Activated T-helper 17 cell treated with anti-CD3 and anti-CD28 coated beads, Interleukin-2, amount 50 U/mL, for 72 hours (primary cell): ENCODE measurements around the gene LGI4. TPM values are rescaled to one million over a fixed set of nuclear protein-coding genes. Genes with fewer than 3 reads are reported as not detected.
A peak's percentile ranks its signal among the peaks of the same experiment; 100 is the strongest.

ENCODE experiments used
- ATAC-seq: fragments of 150-1000 bp; cut with Tn5 transposase; replicated peaks from 2 replicates; pipeline ENCODE4 v1.10.0; 2021; ENCODE audit warnings: mild to moderate bottlenecking, moderate library complexity
- H3K27ac Mint-ChIP-seq: one replicate; pipeline ENCODE4 v1.8.0; 2022; ENCODE audit warnings: mixed read lengths
- H3K27me3 Mint-ChIP-seq: one replicate; pipeline ENCODE4 v1.8.0; 2022; ENCODE audit warnings: mixed read lengths
- H3K36me3 Mint-ChIP-seq: one replicate; pipeline ENCODE4 v1.8.0; 2022; ENCODE audit warnings: low read depth, mild to moderate bottlenecking, mixed read lengths
- H3K4me1 Mint-ChIP-seq: one replicate; pipeline ENCODE4 v1.8.0; 2022; ENCODE audit warnings: mixed read lengths
- H3K4me3 Mint-ChIP-seq: one replicate; pipeline ENCODE4 v1.8.0; 2022; ENCODE audit warnings: mild to moderate bottlenecking, mixed read lengths
- H3K9me3 Mint-ChIP-seq: one replicate; pipeline ENCODE4 v1.8.0; 2022; ENCODE audit warnings: mixed read lengths
- total RNA-seq, 2 donors: library from RNA; stranded (reverse); gene quantifications; one replicate each; pipeline ENCODE4 v1.2.3, GENCODE V29; 2022

LGI4 gene
- total RNA-seq, 2 donors from 2014 or later, result 1.9 TPM; not detected in 1

GRCh38 chr19:35126624-35126959, 8.3 kb downstream of the LGI4 start:
- H3K9me3 Mint-ChIP-seq, result no peaks in the 10 kb centered on the region

DNA sequence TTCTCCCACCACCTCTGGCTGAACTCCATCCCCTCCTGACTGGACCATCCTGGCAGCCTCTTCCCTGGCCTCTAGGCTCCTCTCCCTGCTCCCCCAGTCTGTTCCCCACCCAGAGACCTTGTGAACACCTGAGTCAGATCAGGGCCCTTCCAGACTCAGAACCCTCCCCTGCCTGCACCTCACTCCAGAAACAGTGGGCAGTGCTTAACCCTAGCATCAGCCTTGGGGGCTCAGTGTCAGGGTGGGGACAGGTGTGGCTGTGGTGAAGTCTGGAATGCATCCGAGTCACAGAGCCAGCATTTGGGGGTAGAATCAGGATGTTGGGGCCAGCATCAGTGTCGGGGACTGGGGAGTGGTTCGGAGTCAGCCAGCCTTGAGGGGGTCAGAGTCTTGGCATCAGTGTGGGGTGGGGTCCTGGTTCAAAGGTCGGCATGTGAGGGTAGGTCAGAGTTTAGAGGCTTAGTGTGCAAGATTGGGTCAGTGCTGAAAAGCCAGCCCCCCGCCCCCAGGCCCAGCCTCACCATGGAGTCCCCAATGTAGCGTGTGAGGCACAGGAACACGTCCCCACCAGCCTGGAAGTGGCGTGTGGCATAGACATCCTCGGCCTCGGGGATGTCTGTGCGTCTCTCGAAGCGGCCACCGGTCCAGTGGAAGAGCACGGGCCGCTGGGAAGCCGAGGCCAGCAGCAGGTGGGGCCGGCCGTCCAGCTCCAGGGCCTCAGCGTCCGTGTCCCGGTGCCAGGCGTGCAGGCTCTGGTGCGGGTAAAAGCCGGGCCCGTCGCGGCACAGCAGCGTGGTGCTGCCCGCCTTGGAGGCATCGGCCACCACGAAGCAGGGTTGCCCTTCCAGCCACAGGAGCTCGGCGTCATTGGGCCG, 8.9 kb downstream of the LGI4 start:
- Mint-ChIP-seq H3K9me3 (no peaks in the 10 kb centered on the region), H3K36me3 (no peaks in the 10 kb centered on the region), H3K4me1 (peaks cover 13% of the 10 kb centered on the region), H3K27me3 (no peaks in the 10 kb centered on the region), H3K4me3 (peak overlapping the region; percentile 91), H3K27ac (peak overlapping the region; percentile 68)
- no peak for ATAC-seq

More at GRCh38 chr19:35126624-35126959, 8.3 kb downstream of the LGI4 start:
- Mint-ChIP-seq H3K27me3 (no peaks in the 10 kb centered on the region), H3K27ac (no peak overlapping the region), H3K4me3 (no peak overlapping the region), H3K4me1 (peaks cover 13% of the 10 kb centered on the region), H3K36me3 (no peaks in the 10 kb centered on the region)
- no peak for ATAC-seq

DNA sequence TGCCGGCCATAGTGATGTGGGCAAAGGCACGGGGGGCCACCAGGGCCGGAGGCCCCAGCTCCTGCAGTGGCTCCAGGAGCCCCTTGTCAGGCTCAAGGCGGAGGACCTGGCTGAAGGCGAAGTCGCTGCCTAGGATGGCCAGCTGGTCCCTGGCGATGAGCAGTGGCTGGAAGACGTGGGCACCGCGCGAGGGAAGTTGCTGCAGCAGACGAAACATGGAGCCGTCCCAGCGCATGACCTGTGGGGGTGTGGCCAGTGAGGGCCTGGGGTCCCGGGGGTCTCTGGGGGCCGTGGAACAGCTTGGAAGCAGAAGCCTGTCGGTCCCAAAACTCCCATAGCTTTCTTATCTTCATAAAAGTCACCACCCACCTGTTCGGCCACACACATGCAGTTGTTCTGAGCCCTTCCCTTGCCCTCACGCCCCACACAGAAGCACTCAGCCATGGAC, 9.6 kb downstream of the LGI4 start:
- no peak for ATAC-seq
- no peaks in the 10 kb centered on the region for H3K9me3 Mint-ChIP-seq
- H3K27ac Mint-ChIP-seq, result peak overlapping the region; percentile 68
- H3K27me3 Mint-ChIP-seq, result no peaks in the 10 kb centered on the region
- H3K36me3 Mint-ChIP-seq, result no peaks in the 10 kb centered on the region
- peak overlapping the region; percentile 91 for H3K4me3 Mint-ChIP-seq
- H3K4me1 Mint-ChIP-seq, result peaks cover 13% of the 10 kb centered on the region

- peak; percentile 99 for ATAC-seq
- peak overlapping the region; percentile 91 for H3K4me3 Mint-ChIP-seq
- no peaks in the 10 kb centered on the region for H3K36me3 Mint-ChIP-seq
- H3K27me3 Mint-ChIP-seq, result no peaks in the 10 kb centered on the region
- H3K27ac Mint-ChIP-seq, result peak overlapping the region; percentile 86
- peaks cover 13% of the 10 kb centered on the region for H3K4me1 Mint-ChIP-seq
- no peaks in the 10 kb centered on the region for H3K9me3 Mint-ChIP-seq
Observed at GRCh38 chr19:35124098-35125060, 10.5 kb downstream of the LGI4 start.

GRCh38 chr19:35123573-35123972, 11.3 kb downstream of the LGI4 start:
- Mint-ChIP-seq H3K27me3 (no peaks in the 10 kb centered on the region), H3K36me3 (no peaks in the 10 kb centered on the region), H3K9me3 (no peaks in the 10 kb centered on the region), H3K4me3 (peak overlapping the region; percentile 91), H3K27ac (no peak overlapping the region), H3K4me1 (peaks cover 13% of the 10 kb centered on the region)
- ATAC-seq, result no peak

- Mint-ChIP-seq H3K27ac (no peak overlapping the region), H3K4me1 (peaks cover 13% of the 10 kb centered on the region), H3K36me3 (no peaks in the 10 kb centered on the region), H3K9me3 (no peaks in the 10 kb centered on the region), H3K4me3 (no peak overlapping the region), H3K27me3 (no peaks in the 10 kb centered on the region)
- ATAC-seq, result no peak
Observed at GRCh38 chr19:35122687-35123551, 11.9 kb downstream of the LGI4 start.

GRCh38 chr19:35120898-35121297, 14.0 kb downstream of the LGI4 start:
- no peaks in the 10 kb centered on the region for H3K9me3 Mint-ChIP-seq
- no peak overlapping the region for H3K4me3 Mint-ChIP-seq
- no peak for ATAC-seq

GRCh38 chr19:35120492-35120891, 14.4 kb downstream of the LGI4 start:
- Mint-ChIP-seq H3K27me3 (no peaks in the 10 kb centered on the region), H3K36me3 (no peaks in the 10 kb centered on the region), H3K4me3 (no peak overlapping the region), H3K27ac (no peak overlapping the region), H3K4me1 (peaks cover 13% of the 10 kb centered on the region), H3K9me3 (no peaks in the 10 kb centered on the region)
- no peak for ATAC-seq

More at GRCh38 chr19:35120898-35121297, 14.0 kb downstream of the LGI4 start:
- Mint-ChIP-seq H3K4me1 (peaks cover 13% of the 10 kb centered on the region), H3K27ac (no peak overlapping the region), H3K36me3 (no peaks in the 10 kb centered on the region), H3K27me3 (no peaks in the 10 kb centered on the region)

- no peaks in the 10 kb centered on the region for H3K36me3 Mint-ChIP-seq
- ATAC-seq, result no peak
Observed at GRCh38 chr19:35119578-35120155, 15.2 kb downstream of the LGI4 start.

GRCh38 chr19:35119091-35119490, 15.8 kb downstream of the LGI4 start:
- no peak overlapping the region for H3K4me3 Mint-ChIP-seq
- H3K9me3 Mint-ChIP-seq, result no peaks in the 10 kb centered on the region
- H3K27me3 Mint-ChIP-seq, result no peaks in the 10 kb centered on the region
- H3K36me3 Mint-ChIP-seq, result no peaks in the 10 kb centered on the region
- no peak overlapping the region for H3K27ac Mint-ChIP-seq
- peaks cover 10% of the 10 kb centered on the region for H3K4me1 Mint-ChIP-seq
- ATAC-seq, result no peak

More at GRCh38 chr19:35119578-35120155, 15.2 kb downstream of the LGI4 start:
- Mint-ChIP-seq H3K4me3 (no peak overlapping the region), H3K9me3 (no peaks in the 10 kb centered on the region), H3K4me1 (peaks cover 12% of the 10 kb centered on the region), H3K27me3 (no peaks in the 10 kb centered on the region), H3K27ac (no peak overlapping the region)

DNA sequence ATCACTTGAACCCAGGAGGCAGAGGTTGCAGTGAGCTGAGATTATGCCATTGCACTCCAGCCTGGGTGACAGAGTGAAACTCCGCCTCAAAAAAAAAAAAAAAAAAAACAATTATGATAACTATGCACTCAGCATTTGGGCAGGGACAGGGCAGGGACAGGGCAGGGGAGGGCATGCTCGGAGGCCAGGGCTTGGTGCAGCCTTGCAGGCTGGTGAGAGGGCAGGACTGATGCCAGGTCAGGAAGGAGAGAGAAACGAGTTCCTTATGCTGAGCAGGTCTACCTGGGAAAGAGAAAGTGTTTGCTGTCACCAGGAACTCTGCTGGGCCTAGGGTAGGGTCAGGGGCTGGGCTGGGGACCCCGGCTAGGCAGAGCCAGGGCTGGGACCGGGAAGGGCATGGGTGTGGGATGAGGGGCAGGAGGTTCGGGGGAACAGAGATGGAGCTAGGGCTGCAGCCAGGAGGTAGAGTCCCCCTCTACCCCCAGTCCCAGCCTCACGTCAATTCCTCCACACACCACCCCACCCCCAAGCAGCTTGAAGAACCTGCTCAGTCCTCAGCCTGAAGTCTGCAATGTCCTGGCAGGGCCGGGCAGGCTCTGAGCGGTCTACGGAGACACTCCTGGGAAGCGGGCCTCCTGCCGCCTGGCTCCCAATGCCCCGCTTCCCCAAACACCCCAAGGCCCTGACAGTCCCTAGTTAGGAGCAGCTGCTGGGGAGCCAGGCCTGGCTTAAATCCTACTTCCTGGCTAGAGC, 16.4 kb downstream of the LGI4 start:
- Mint-ChIP-seq H3K9me3 (no peaks in the 10 kb centered on the region), H3K36me3 (no peaks in the 10 kb centered on the region), H3K4me3 (no peak overlapping the region), H3K27me3 (no peaks in the 10 kb centered on the region), H3K4me1 (peaks cover 5% of the 10 kb centered on the region), H3K27ac (no peak overlapping the region)
- ATAC-seq, result no peak

DNA sequence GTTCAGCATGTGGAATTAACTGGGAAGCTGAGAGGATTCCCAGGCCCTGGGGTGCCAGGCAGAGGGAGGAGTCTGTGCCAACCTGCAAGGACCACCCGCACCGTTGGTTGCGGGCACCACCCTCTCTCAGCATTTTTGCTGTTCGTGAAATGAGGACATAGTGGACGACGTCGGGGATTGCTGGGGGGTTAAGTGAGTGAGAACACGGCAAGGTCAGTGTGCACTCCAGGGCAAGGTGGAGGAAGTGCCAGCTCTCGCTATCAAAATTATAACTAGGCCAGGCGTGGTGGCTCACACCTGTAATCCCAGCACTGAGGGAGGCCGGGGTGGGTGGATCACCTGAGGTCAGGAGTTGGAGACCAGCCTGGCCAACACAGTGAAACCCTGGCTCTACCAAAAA, 17.1 kb downstream of the LGI4 start:
- Mint-ChIP-seq H3K36me3 (no peaks in the 10 kb centered on the region), H3K27ac (no peak overlapping the region), H3K4me1 (peaks cover 5% of the 10 kb centered on the region), H3K4me3 (no peak overlapping the region), H3K9me3 (no peaks in the 10 kb centered on the region), H3K27me3 (no peaks in the 10 kb centered on the region)
- no peak for ATAC-seq

- H3K4me3 Mint-ChIP-seq, result no peak overlapping the region
- no peaks in the 10 kb centered on the region for H3K36me3 Mint-ChIP-seq
- H3K27ac Mint-ChIP-seq, result no peak overlapping the region
- H3K27me3 Mint-ChIP-seq, result no peaks in the 10 kb centered on the region
- no peak for ATAC-seq
- H3K9me3 Mint-ChIP-seq, result no peaks in the 10 kb centered on the region
- H3K4me1 Mint-ChIP-seq, result peaks cover 5% of the 10 kb centered on the region
Observed at GRCh38 chr19:35117116-35117515, 17.7 kb downstream of the LGI4 start.
